Stomach (tissue), 4 donors: ENCODE measurements around the gene PLA2G4B.

ENCODE experiments used
- CTCF ChIP-seq, 7 experiments: fragments of 450-650 bp in 4 of 7; fragments of 200-600 bp in 3 of 7; sonication (generic) in 3 of 7; IDR thresholded peaks; one replicate each; pipeline ENCODE4 v1.5.1; 2016 to 2019; ENCODE audit warnings: antibody characterized with exemption in 7 of 7, control low read depth in 2 of 7, mild to moderate bottlenecking in 1 of 7
- EP300 ChIP-seq: sonication (generic); formaldehyde crosslinking; IDR thresholded peaks from one replicate; pipeline ENCODE4 v1.6.1; 2017; ENCODE audit warnings: antibody characterized with exemption
- POLR2A ChIP-seq, 4 donors: fragments of 450-650 bp; IDR thresholded peaks; one replicate each; pipeline ENCODE4 v1.6.1; 2016; ENCODE audit warnings: antibody characterized with exemption in 4 of 4, control low read depth in 2 of 4, mild to moderate bottlenecking in 1 of 4, moderate library complexity in 1 of 4
- POLR2AphosphoS5 ChIP-seq, 3 donors: sonication (generic); formaldehyde crosslinking; IDR thresholded peaks; one replicate each; pipeline ENCODE4 v1.6.1; 2016; ENCODE audit warnings: antibody characterized with exemption in 3 of 3

DNA sequence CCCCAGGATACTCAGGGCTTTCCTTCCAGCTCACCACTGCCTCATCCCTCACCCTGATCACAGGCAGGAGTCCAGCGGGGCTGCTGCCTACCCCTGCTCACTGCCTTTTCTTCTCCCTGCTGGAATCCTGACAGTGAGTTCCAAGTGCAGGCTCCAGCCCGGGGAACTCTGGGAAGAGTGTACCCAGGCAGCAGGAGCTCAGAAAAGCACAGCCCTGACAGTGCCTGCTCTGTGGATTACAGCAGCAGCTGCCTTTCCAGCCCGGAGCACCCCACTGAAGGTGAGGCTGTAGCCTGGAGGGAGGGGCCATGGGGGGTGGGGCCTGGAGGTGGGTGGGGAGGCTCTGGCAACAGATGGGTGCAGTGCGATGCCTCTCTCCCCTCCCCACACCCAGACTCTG is 16.8 kb upstream of the PLA2G4B start:
- TF ChIP-seq CTCF (IDR thresholded peaks at IDR 0.05) (no peak), POLR2A (IDR thresholded peaks at IDR 0.05) (no peak), EP300 (no peak), POLR2AphosphoS5 (IDR thresholded peaks at IDR 0.05) (no peak)
